Osteoblast (primary cell): ENCODE results near the gene HOXA1. TPM values are rescaled to one million over a fixed set of nuclear protein-coding genes. Genes with fewer than 3 reads are reported as not detected.

Source experiments
- DNase-seq: peaks from one replicate; pipeline ENCODE4 v3.0.0; 2011; ENCODE audit warnings: low spot score, mixed read lengths; ENCODE audit not compliant: insufficient read length; ENCODE audit errors: missing footprints
- H2AFZ ChIP-seq: 2 replicates; pipeline ENCODE4 v1.6.0; 2011; ENCODE audit warnings: mild to moderate bottlenecking, low read length
- H3K27ac ChIP-seq: 2 replicates; pipeline ENCODE4 v1.5.1; 2011; ENCODE audit warnings: mild to moderate bottlenecking, low read depth, low read length, moderate library complexity
- H3K27me3 ChIP-seq: 2 replicates; pipeline ENCODE4 v1.6.0; 2012; ENCODE audit warnings: mild to moderate bottlenecking, control low read depth, inconsistent platforms, low read length, moderate library complexity; ENCODE audit not compliant: insufficient read depth
- H3K36me3 ChIP-seq: 2 replicates; pipeline ENCODE4 v1.5.1; 2011; ENCODE audit warnings: mild to moderate bottlenecking, low read length, control low read depth, moderate library complexity; ENCODE audit not compliant: insufficient read depth
- H3K4me1 ChIP-seq: 2 replicates; pipeline ENCODE4 v1.5.1; 2011; ENCODE audit warnings: mild to moderate bottlenecking, low read length, control low read depth, moderate library complexity; ENCODE audit not compliant: insufficient read depth
- H3K4me2 ChIP-seq: 2 replicates; pipeline ENCODE4 v1.6.0; 2011; ENCODE audit warnings: mild to moderate bottlenecking, low read length; ENCODE audit not compliant: insufficient read depth
- H3K4me3 ChIP-seq: fragments of 200-600 bp; sonication (generic); 3 replicates; pipeline ENCODE4 v1.5.1; 2012; ENCODE audit warnings: mild to moderate bottlenecking, low read length, inconsistent platforms; ENCODE audit not compliant: insufficient read depth
- H3K79me2 ChIP-seq: 2 replicates; pipeline ENCODE4 v1.6.0; 2012; ENCODE audit warnings: mild to moderate bottlenecking, low read length, control low read depth, inconsistent platforms; ENCODE audit not compliant: insufficient read depth
- H3K9me3 ChIP-seq: 2 replicates; pipeline ENCODE4 v1.5.1; 2011; ENCODE audit warnings: low read depth, low read length, control low read depth
- H4K20me1 ChIP-seq: 2 replicates; pipeline ENCODE4 v1.6.0; 2012; ENCODE audit warnings: mild to moderate bottlenecking, low read length, control low read depth; ENCODE audit not compliant: insufficient read depth
- CTCF ChIP-seq: IDR thresholded peaks from 2 replicates; pipeline ENCODE4 v1.5.1; 2011; ENCODE audit warnings: mild to moderate bottlenecking, low read depth, low read length, moderate library complexity; ENCODE audit errors: extremely low read depth
- total RNA-seq: library from RNA; depleted of rRNA; stranded (reverse); fragments of >200 nt; gene quantifications from 2 replicates; pipeline ENCODE4 v1.2.3, GENCODE V29; 2012

Gene HOXA1
- total RNA-seq, 1 donor: 0.72 TPM

GRCh38 chr7:27123007-27123476 lies 27.2 kb upstream of the HOXA1 start:
- Histone ChIP-seq H3K36me3 (peaks cover 13% of the 10 kb centered on the region), H3K9me3 (no peaks in the 10 kb centered on the region), H4K20me1 (peaks cover 6% of the 10 kb centered on the region), H2AFZ (no peak overlapping the region), H3K27me3 (no peaks in the 10 kb centered on the region), H3K4me3 (no peak overlapping the region), H3K27ac (no peak overlapping the region), H3K4me1 (no peaks in the 10 kb centered on the region), H3K4me2 (no peak overlapping the region), H3K79me2 (no peaks in the 10 kb centered on the region)
- DNase-seq: peak; percentile 34
- TF ChIP-seq CTCF: no peak

- no peak overlapping the region for H3K4me2 ChIP-seq
- H3K27me3 ChIP-seq: no peaks in the 10 kb centered on the region
- H2AFZ ChIP-seq: no peak overlapping the region
- no peak for TF ChIP-seq CTCF
- H3K36me3 ChIP-seq: peaks cover 13% of the 10 kb centered on the region
- no peak overlapping the region for H3K4me3 ChIP-seq
- no peak overlapping the region for H3K27ac ChIP-seq
- no peaks in the 10 kb centered on the region for H3K79me2 ChIP-seq
- H4K20me1 ChIP-seq: peaks cover 10% of the 10 kb centered on the region
- peak; percentile 3 for DNase-seq
- H3K4me1 ChIP-seq: no peaks in the 10 kb centered on the region
- H3K9me3 ChIP-seq: no peaks in the 10 kb centered on the region
These were observed 26.5 kb upstream of the HOXA1 start for GRCh38 chr7:27122077-27122910.

GRCh38 chr7:27121684-27122076 lies 25.9 kb upstream of the HOXA1 start:
- H3K9me3 ChIP-seq: no peaks in the 10 kb centered on the region
- H2AFZ ChIP-seq: no peak overlapping the region
- H3K4me1 ChIP-seq: no peaks in the 10 kb centered on the region
- TF ChIP-seq CTCF: no peak
- no peaks in the 10 kb centered on the region for H3K79me2 ChIP-seq
- H3K36me3 ChIP-seq: peaks cover 13% of the 10 kb centered on the region
- peak; percentile 37 for DNase-seq
- H3K4me3 ChIP-seq: no peak overlapping the region
- H3K4me2 ChIP-seq: no peak overlapping the region
- peaks cover 16% of the 10 kb centered on the region for H4K20me1 ChIP-seq
- H3K27me3 ChIP-seq: no peaks in the 10 kb centered on the region
- no peak overlapping the region for H3K27ac ChIP-seq

GRCh38 chr7:27119412-27119911 lies 23.7 kb upstream of the HOXA1 start:
- H3K27ac ChIP-seq: no peak overlapping the region
- DNase-seq: peak; percentile 5
- peaks cover 11% of the 10 kb centered on the region for H3K4me1 ChIP-seq
- H4K20me1 ChIP-seq: peaks cover 23% of the 10 kb centered on the region
- H3K27me3 ChIP-seq: no peaks in the 10 kb centered on the region
- TF ChIP-seq CTCF: no peak
- no peak overlapping the region for H3K4me2 ChIP-seq
- H2AFZ ChIP-seq: no peak overlapping the region
- no peak overlapping the region for H3K4me3 ChIP-seq
- no peaks in the 10 kb centered on the region for H3K9me3 ChIP-seq
- H3K36me3 ChIP-seq: peaks cover 17% of the 10 kb centered on the region
- H3K79me2 ChIP-seq: peaks cover 8% of the 10 kb centered on the region
